ENCODE results near the gene SETD5. TPM values are rescaled to one million over a fixed set of nuclear protein-coding genes. Genes with fewer than 3 reads are reported as not detected.
"Not testable (repeated sequence)": the region's sequence is repeated elsewhere in the genome, so short reads cannot be mapped to it uniquely, and the experiment has no call there.

The SETD5 gene
- total and polyA plus RNA-seq, 2 of the 4 experiments (the other 2 are of a cell fraction): 42.7 to 62.9 TPM

- in situ Hi-C loops (cut with MboI; ENCODE audit: low sequenced_read_pairs) (no loop called here), intact Hi-C loops (cut with micrococcal nuclease) (no loop called here), dilution Hi-C loops (cut with HindIII; ENCODE audit: low sequenced_read_pairs, unreplicated experiment) (no loop called here)
- no TSS peak for BruUV-seq (replicated peaks)
- Histone ChIP-seq H3K9me1 (ENCODE audit: insufficient read depth, low read length) (0 out of 2 replicates have a peak, but pooled peaks cover 8% of the 10 kb centered on the region), H4K20me1 (ENCODE audit: insufficient read depth, low read length) (no peaks in the 10 kb centered on the region), H2BK20ac (ENCODE audit: low read depth, low read length) (no peak overlapping the region), H4K8ac (ENCODE audit: low read depth in 2 of 2, low read length in 2 of 2) (no peak overlapping the region), H3K27me3 (ENCODE audit: control insufficient read depth, insufficient read depth, low read length) (no peaks in the 10 kb centered on the region), H2BK120ac (ENCODE audit: low read depth, low read length) (no peak overlapping the region), H2AK9ac (replicated peaks; ENCODE audit: low read depth, low read length, poor library complexity) (no peak overlapping the region), H2BK5ac (ENCODE audit: low read depth, low read length, poor library complexity, severe bottlenecking) (no peak overlapping the region), H3K27ac (ENCODE audit: insufficient read depth, low read length) (no peak overlapping the region), H3K14ac (replicated peaks; ENCODE audit: low read depth, low read length) (no peak overlapping the region), H3K4me3 (ENCODE audit: insufficient read depth, low read depth, low read length) (no peak overlapping the region), H2BK15ac (ENCODE audit: low read depth, low read length) (no peak overlapping the region), H2AK5ac (ENCODE audit: low read depth, low read length) (no peak overlapping the region), H3K9ac (ENCODE audit: low read depth, low read length) (no peak overlapping the region), H3K23ac (ENCODE audit: low read depth, low read length) (no peak overlapping the region), H3K4me2 (ENCODE audit: low read depth, low read length) (no peak overlapping the region), H3K9me3 (ENCODE audit: control insufficient read depth, insufficient read depth, low read length) (no peaks in the 10 kb centered on the region; the same call in 1 of the 2 replicates), H4K5ac (ENCODE audit: low read depth, low read length) (no peak overlapping the region), H3K36me3 (ENCODE audit: control insufficient read depth, insufficient read depth, low read length) (peaks cover 11% of the 10 kb centered on the region), H3K79me1 (ENCODE audit: low read depth in 1 of 2, low read length in 2 of 2) (no peaks in the 10 kb centered on the region), H3K18ac (ENCODE audit: low read depth, low read length) (no peak overlapping the region), H3K4me1 (ENCODE audit: control insufficient read depth, insufficient read depth, low read length) (no peaks in the 10 kb centered on the region), H2AFZ (replicated peaks; ENCODE audit: low read length, poor library complexity) (no peak overlapping the region), H4K91ac (ENCODE audit: insufficient read depth, low read depth, low read length) (no peak overlapping the region), H3K56ac (ENCODE audit: extremely low read depth, insufficient read depth, low read length) (no peak overlapping the region), H3K4ac (ENCODE audit: low read depth, low read length) (no peak overlapping the region)
- TF ChIP-seq POLR2A (IDR thresholded peaks at IDR 0.05; ENCODE audit: low read depth, low read length): no peak
- POLR2A ChIA-PET (ENCODE audit: unreplicated experiment): interaction anchor here (0.7 kb wide), 1 partner anchor 41 kb away, joined by 5 read pairs; no protein-coding TSS in a partner anchor
- no peak for ATAC-seq (ENCODE audit: low read depth)
- CTCF ChIA-PET: no interaction called here
- DNase-seq: no peak
- WGBS, 2 experiments (ENCODE audit: extremely low coverage in 2 of 2, insufficient read length in 1 of 2): no CpG with 5 or more reads among the region's 3 CpGs
These were observed 94.1 kb downstream of the SETD5 start for GRCh38 chr3:9491506-9491905.

DNA sequence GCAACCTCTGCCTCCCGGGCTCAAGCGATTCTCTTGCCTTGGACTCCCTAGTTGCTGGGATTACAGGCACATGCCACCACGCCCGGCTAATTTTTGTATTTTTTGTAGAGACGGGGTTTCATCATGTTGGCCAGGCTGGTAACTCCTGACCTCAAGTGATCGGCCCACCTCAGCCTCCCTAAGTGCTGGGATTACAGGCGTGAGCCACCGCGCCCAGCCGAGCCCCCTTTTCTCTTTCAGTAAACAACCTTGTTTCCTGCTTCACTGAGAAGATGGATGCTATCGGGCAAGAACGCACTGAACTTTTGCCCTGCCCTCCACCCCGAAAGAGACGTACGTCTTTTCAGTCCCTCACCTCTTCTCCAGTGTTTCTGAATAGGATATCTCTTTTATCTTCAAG lies 96.6 kb downstream of the SETD5 start:
- H4K91ac ChIP-seq (ENCODE audit: insufficient read depth, low read depth, low read length); H3K79me1 ChIP-seq (ENCODE audit: low read depth in 1 of 2, low read length in 2 of 2); H3K36me3 ChIP-seq (ENCODE audit: control insufficient read depth, insufficient read depth, low read length); H3K4me3 ChIP-seq (ENCODE audit: insufficient read depth, low read depth, low read length); H3K14ac ChIP-seq (replicated peaks; ENCODE audit: low read depth, low read length); H2AFZ ChIP-seq (replicated peaks; ENCODE audit: low read length, poor library complexity); H2BK5ac ChIP-seq (ENCODE audit: low read depth, low read length, poor library complexity, severe bottlenecking); H4K5ac ChIP-seq (ENCODE audit: low read depth, low read length); dilution Hi-C loops (cut with HindIII; ENCODE audit: low sequenced_read_pairs, unreplicated experiment); CTCF ChIA-PET; H4K20me1 ChIP-seq (ENCODE audit: insufficient read depth, low read length); ATAC-seq (ENCODE audit: low read depth); in situ Hi-C loops (cut with MboI; ENCODE audit: low sequenced_read_pairs); BruUV-seq (replicated peaks); POLR2A ChIA-PET (ENCODE audit: unreplicated experiment); H2AK9ac ChIP-seq (replicated peaks; ENCODE audit: low read depth, low read length, poor library complexity); H3K9me3 ChIP-seq (ENCODE audit: control insufficient read depth, insufficient read depth, low read length); H3K9ac ChIP-seq (ENCODE audit: low read depth, low read length); H3K27me3 ChIP-seq (ENCODE audit: control insufficient read depth, insufficient read depth, low read length); H3K9me1 ChIP-seq (ENCODE audit: insufficient read depth, low read length); H3K56ac ChIP-seq (ENCODE audit: extremely low read depth, insufficient read depth, low read length); H3K23ac ChIP-seq (ENCODE audit: low read depth, low read length); H3K18ac ChIP-seq (ENCODE audit: low read depth, low read length); H2BK120ac ChIP-seq (ENCODE audit: low read depth, low read length); H3K4me1 ChIP-seq (ENCODE audit: control insufficient read depth, insufficient read depth, low read length); H2BK15ac ChIP-seq (ENCODE audit: low read depth, low read length); H3K4me2 ChIP-seq (ENCODE audit: low read depth, low read length); intact Hi-C loops (cut with micrococcal nuclease); H3K4ac ChIP-seq (ENCODE audit: low read depth, low read length); H4K8ac ChIP-seq (ENCODE audit: low read depth in 2 of 2, low read length in 2 of 2); H2BK20ac ChIP-seq (ENCODE audit: low read depth, low read length); H3K27ac ChIP-seq (ENCODE audit: insufficient read depth, low read length); H2AK5ac ChIP-seq (ENCODE audit: low read depth, low read length); DNase-seq: not testable (repeated sequence)
- 93% methylated on average over 13 of the region's 15 CpGs; no CpG with 5 or more reads in 1 of the 2 experiments for WGBS, 2 experiments (ENCODE audit: extremely low coverage in 2 of 2, insufficient read length in 1 of 2)

Data from IMR-90 (cell line).